T-helper 1 cell (primary cell): ENCODE measurements around the gene CLEC16A.
"Not testable (repeated sequence)": the region's sequence is repeated elsewhere in the genome, so short reads cannot be mapped to it uniquely, and the experiment has no call there.

ENCODE experiments used
- DNase-seq, 5 donors: peaks; one replicate each; pipeline ENCODE4 v3.0.0-alpha.2; 2012 to 2020

The CLEC16A gene

DNA sequence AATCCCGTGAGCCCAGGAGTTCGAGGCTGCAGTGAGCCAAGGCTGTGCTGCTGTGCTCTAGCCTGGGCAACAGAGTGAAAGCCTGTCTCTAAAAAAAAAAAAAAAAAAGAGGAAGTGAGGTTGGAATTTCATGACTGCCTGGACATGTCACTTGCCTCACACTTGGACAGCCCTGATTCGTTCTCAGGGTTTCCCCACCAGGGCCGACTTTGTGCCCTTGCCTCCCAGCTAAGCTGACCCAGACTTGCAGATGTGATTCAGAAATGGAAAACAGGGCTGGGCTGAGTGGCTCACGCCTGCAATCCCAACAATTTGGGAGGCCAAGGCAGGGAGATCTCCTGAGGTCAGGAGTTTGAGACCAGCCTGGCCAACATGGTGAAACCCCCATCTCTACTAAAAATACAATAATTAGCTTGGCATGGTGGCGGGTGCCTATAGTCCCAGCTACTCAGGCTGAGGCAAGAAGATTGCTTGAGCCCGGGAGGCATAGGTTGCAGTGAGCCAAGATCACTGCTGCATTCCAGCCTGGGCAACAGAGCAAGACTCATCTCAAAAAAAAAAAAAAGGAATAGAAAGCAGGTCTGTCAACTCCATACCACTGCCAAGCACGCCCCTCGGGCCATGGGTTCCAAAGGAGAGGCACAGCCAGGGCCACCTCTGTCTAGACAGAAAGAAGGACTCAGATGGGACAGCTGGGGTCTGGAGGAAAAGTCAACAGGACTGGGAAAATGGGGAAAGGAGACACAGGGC lies 264.7 kb downstream of the CLEC16A start:
- no peak for DNase-seq

DNA sequence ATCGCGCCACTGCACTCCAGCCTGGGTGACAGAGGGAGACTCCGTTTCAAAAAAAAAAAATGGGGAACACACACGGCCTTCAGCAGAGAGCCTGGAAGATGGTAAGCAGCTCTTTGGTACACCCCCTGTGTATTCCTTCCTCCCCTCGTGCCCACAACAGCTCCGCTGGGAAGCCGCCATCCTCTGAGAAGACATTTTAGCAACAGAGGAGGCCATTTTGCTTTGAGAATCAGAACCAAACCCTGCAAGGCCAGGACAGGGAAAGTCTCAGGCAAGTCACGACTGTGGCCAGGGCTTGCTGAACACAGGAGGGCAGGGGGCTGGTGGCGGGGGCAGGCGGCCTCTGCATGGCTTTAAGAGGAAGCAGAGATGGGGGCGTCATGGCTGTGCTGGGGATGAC lies 265.9 kb downstream of the CLEC16A start:
- DNase-seq: no peak

DNA sequence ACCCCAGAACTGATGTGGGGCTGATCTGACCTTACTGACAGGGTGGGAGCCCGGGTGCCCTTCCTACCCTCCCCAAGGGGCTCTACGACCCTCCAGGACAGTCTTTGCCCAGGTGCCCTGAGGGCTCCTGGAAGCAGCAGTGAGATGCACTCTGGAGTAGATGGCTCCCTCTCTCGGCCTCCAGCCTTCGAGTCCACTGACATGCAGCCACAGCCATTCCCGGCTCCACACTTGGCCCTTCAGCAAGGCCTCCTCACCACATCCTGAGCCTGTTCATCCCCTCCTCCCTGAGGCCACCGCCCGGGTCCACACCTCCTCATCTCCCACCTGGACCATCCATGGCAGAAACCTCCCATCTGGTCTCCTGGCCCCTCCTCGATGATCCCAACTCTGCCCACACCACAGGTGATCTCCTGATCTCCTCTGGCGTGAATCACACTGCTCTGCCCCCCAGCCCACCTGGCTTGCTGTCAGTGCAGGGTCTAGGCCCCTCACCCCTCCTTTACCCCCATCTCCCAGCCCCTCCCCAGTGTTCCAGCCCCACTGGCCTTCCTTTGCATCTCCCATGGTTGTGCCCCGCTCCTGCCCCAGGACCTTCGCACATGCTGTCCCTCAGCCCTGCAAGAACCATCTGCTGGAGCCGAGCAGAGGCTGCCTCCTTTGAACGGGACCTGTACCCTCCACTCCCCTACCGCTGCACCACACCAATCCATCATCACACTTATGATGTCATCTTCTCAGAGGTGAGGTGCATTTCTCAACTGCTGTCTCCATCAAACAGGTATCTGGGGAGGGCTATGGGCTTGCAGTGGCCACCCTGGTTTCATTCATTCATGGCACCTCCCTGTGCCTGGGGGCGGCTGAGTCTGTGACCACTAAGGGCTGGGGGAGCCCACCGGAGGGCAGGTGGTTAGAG lies 267.0 kb downstream of the CLEC16A start:
- DNase-seq: no peak

DNA sequence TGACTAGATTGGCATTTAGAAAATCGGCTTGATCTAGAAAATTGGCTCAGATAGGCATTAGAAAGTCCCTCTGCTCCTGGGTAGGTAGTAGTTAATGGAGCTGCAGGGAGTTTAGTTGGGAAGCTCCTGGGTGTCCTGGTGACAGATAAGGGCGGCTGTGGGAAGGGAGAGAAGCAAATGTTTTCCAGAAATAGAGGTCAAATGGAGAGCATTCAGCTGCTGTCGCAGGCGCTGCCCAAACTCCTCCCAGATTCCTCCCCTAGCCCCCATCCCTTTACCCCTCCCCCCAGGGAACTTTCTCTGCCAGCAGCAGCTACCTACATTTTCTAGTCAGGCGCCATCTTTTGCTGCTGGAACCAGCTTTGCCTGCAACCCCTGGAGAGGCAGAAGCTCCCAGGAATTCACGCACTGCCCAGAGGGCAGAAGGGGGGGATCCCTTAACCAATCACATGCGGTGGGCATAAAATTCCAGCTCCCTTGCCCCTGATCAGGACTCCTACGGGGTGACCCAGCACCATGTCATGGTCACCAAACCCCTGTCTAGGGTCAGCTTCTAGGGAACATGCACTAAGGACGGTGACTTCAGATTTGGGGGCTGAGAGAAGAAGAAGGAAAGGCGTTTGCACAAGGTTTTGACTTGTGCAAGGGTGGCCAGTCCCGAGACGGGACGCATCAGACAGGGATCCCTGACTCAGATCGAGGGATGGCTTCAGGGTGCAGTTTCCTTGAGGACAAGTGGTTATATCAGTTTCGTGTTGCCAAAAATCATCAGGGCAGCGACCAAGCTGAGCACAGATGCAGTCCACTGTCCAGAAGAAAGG lies 267.8 kb downstream of the CLEC16A start:
- no peak for DNase-seq

- DNase-seq: no peak
Observed at GRCh38 chr16:11212798-11213196, 268.4 kb downstream of the CLEC16A start.

DNA sequence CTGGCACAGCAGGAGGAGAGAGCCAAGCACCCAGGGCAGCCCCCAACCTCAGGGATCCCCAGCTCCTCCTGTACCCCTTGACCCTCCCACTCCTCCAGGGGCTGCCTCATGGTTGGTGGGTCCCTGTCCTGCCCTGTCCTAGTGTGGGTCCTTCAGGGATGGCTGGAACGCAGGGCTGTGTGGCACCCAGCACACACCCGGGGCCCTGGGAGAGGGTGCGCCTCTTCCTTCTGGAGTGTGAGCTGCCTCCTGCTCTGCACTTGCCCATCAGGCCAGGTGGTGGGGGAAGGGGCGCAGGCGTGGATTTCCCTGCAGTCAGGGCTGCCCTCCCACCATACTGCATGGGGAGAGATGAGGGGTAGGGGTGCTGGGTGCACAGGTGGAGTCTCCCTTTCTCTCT lies 269.0 kb downstream of the CLEC16A start:
- no peak for DNase-seq

GRCh38 chr16:11213799-11214198 lies 269.4 kb downstream of the CLEC16A start:
- no peak for DNase-seq

DNA sequence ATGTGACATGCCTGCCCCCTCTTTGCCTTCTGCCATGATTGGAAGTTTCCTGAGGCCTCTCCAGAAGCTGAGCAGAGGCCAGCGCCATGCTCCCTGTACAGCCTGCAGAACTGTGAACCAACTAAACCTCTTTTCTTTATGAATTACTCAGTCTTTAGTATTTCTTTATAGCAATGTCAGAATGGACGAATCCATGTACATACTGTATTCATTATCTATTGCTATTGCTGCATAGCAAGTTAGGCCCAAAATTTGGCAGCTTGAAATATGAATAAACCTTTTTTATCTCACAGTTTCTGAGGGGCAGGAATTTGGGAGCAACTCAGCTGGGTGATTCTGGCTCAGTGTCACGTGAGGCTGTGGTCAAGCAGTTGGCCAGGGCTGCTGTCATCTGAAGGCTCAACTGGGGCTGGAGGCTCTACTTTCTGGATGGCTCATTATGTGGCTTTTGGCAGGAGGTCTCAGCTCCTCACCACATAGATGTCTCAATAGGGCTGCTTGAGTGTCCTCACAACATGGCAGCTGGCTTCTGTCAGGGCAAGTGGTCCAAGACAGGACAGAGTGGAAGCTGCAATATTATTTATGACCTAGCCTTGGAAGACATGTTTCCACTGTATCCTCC lies 271.7 kb downstream of the CLEC16A start:
- no peak for DNase-seq

- no peak for DNase-seq
Observed at GRCh38 chr16:11217651-11218603, 273.6 kb downstream of the CLEC16A start.

- DNase-seq: no peak
Observed at GRCh38 chr16:11218604-11218962, 274.2 kb downstream of the CLEC16A start.

DNA sequence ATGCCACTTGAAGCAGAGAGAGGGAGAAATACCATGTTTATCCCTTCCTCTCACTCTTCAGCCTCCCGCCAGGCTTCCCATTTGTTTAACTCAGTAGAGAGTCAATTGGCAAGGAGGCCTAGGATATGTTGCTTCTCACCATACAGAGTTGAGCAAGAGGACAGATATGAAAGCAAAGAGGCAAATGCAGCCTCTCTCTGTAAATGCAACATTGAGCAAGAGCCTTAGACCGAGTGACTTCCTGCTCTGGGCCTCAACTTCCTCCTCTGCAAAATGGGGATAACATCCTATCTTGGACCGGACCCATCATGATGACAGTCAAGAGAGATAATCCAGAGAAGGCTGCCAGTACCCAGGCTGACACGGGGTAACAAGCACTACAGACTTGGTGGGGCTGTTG lies 274.8 kb downstream of the CLEC16A start:
- DNase-seq: peak in 1 of 5 donors; percentile 73

GRCh38 chr16:11220507-11220906 lies 276.1 kb downstream of the CLEC16A start:
- DNase-seq: not testable (repeated sequence)

- peak; percentile 32 to 93 (median 44) for DNase-seq
Observed at GRCh38 chr16:11224096-11224893, 279.9 kb downstream of the CLEC16A start.

DNA sequence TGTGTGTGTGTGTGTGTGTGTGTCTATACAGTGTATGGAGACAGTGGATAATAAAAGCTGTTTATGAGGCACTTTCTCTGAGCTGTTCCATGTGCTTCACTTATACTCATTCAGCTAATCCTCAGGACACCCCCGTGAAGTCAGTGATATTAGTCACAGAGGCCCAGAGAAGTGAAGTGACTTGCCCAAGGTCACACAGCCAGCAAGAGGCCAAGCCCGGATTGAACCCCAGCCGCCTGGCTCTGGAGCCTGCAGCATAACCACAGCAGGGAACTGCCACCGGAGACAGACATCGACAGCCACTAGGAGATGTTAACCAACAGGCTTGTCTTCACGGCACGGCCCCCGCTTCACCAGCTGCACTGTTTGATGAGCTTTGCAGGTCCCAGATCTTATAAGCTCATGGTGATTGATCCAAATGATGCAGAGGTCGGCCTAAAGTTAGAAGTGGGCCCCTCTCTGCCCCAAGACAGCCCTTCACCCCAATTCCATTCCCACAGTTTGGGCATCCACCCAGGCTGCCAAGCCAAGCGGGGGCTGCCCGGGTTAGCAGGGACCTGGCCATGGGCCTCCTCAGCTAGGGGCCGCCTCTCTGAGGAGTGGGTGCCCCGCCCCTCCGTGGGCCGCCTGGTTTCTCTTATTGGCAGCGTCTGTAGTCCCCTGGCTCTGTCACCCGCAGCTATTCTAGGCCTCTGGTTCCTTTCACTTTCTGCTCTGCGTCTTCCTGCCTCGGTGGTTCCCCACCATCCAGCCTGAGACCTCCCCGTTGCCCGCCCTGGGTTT lies 280.7 kb downstream of the CLEC16A start:
- DNase-seq: peak; percentile 61 to 90 (median 63)

- no peak for DNase-seq
Observed at GRCh38 chr16:11225677-11226549, 281.5 kb downstream of the CLEC16A start.

- DNase-seq: no peak
Observed at GRCh38 chr16:11229432-11229831, 285.1 kb downstream of the CLEC16A start.

DNA sequence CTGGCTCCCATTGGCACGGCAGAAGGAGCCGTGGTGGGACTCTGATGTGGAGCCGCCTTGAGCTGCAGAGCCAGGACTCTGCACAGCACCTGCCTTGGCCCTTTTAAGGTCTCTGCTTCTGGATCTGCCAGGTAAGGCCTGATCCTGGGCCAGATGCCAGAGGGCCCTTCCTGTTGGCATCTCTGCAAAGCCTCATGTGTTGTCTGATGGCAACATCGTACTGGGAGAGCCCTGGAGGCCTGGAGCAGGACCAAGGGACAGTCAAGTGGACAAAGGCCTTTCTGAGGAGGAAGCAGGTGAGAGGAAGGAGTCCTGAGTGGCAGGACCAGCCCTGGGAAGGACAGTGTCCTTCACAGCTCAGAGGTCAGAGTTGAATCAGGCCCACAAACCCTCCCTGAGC lies 285.5 kb downstream of the CLEC16A start:
- DNase-seq: no peak

- no peak for DNase-seq
Observed at GRCh38 chr16:11231367-11231970, 287.1 kb downstream of the CLEC16A start.
